PC-9 (cell line): ENCODE results near the gene ETS2. TPM values are rescaled to one million over a fixed set of nuclear protein-coding genes. Genes with fewer than 3 reads are reported as not detected.

ENCODE experiments used
- BruUV-seq: library from RNA; stranded (reverse); fragments of 400-500 nt; replicated peaks from 2 replicates; lab custom pipeline; 2021; lab: Mats Ljungman, UMichigan
- CTCF ChIA-PET: fragments of 300-600 bp; sonication (Branson Sonifier 250); formaldehyde crosslinking; loops from one replicate; lab custom pipeline; 2022; ENCODE audit warnings: antibody characterized with exemption; lab: Charles Lee
- POLR2A ChIA-PET: fragments of 300-600 bp; sonication (Branson Sonifier 250); formaldehyde crosslinking; loops from one replicate; lab custom pipeline; 2022; ENCODE audit warnings: antibody characterized with exemption; ENCODE audit not compliant: unreplicated experiment; lab: Charles Lee
- DNase-seq, 2 experiments: peaks; one replicate each; pipeline versions ENCODE4 v3.0.0 to v3.0.0-alpha.2; 2015 to 2022; ENCODE audit warnings: mixed read lengths in 1 of 2
- H2AFZ ChIP-seq: fragments of 200-600 bp; sonication (generic); 2 replicates; pipeline ENCODE4 v1.8.1; 2017; ENCODE audit warnings: antibody characterized with exemption
- H3F3A ChIP-seq: fragments of 200-600 bp; sonication (generic); 2 replicates; pipeline ENCODE4 v1.8.1; 2017; ENCODE audit warnings: antibody characterized with exemption, mild to moderate bottlenecking, low read depth; ENCODE audit not compliant: insufficient read depth
- H3K27ac ChIP-seq: fragments of 200-600 bp; sonication (generic); 2 replicates; pipeline ENCODE4 v1.6.1; 2016; ENCODE audit warnings: mixed run types
- H3K27me3 ChIP-seq: fragments of 200-600 bp; sonication (generic); 2 replicates; pipeline ENCODE4 v1.6.1; 2016; ENCODE audit warnings: low read depth, mixed run types; ENCODE audit not compliant: insufficient read depth
- H3K36me3 ChIP-seq: fragments of 200-600 bp; sonication (generic); 2 replicates; pipeline ENCODE4 v1.6.1; 2016; ENCODE audit warnings: low read depth, mixed run types
- H3K4me1 ChIP-seq: fragments of 200-600 bp; sonication (generic); replicated peaks from 2 replicates; pipeline ENCODE4 v1.6.1; 2016; ENCODE audit warnings: mixed run types; ENCODE audit not compliant: insufficient read depth
- H3K4me2 ChIP-seq: fragments of 200-600 bp; sonication (generic); 2 replicates; pipeline ENCODE4 v1.6.1; 2017; ENCODE audit warnings: mixed run types
- H3K4me3 ChIP-seq: fragments of 200-600 bp; sonication (generic); 2 replicates; pipeline ENCODE4 v1.6.1; 2016; ENCODE audit warnings: mixed run types
- H3K79me2 ChIP-seq: fragments of 200-600 bp; sonication (generic); 2 replicates; pipeline ENCODE4 v1.6.1; 2017; ENCODE audit warnings: low read depth, mixed run types
- H3K9me2 ChIP-seq: fragments of 200-600 bp; sonication (generic); 2 replicates; pipeline ENCODE4 v1.8.1; 2017; ENCODE audit warnings: mild to moderate bottlenecking; ENCODE audit not compliant: insufficient read depth
- H3K9me3 ChIP-seq: fragments of 200-600 bp; sonication (generic); 2 replicates; pipeline ENCODE4 v1.8.1; 2016; ENCODE audit warnings: low read depth; ENCODE audit not compliant: insufficient read depth
- H4K20me1 ChIP-seq: fragments of 200-600 bp; sonication (generic); 2 replicates; pipeline ENCODE4 v1.8.1; 2017; ENCODE audit not compliant: insufficient read depth
- CTCF ChIP-seq: fragments of 200-600 bp; sonication (generic); conservative IDR thresholded peaks from 2 replicates; pipeline ENCODE4 v1.6.1; 2017; ENCODE audit warnings: mixed run types, antibody characterized with exemption, mild to moderate bottlenecking, moderate library complexity
- EZH2 ChIP-seq: fragments of 200-600 bp; sonication (generic); IDR thresholded peaks from 2 replicates; pipeline ENCODE4 v1.8.0; 2017; ENCODE audit warnings: antibody characterized with exemption, low read depth
- intact Hi-C: fragments of 100-400 bp; cut with micrococcal nuclease; formaldehyde crosslinking; loops from one replicate; pipeline ENCODE4 v1.10.0; 2022; ENCODE audit not compliant: unreplicated experiment
- total RNA-seq: library from RNA; stranded (reverse); gene quantifications from 2 replicates; pipeline ENCODE4 v1.2.3, GENCODE V29; 2021

ETS2 gene
- total RNA-seq, 1 experiment from 2014 or later: 20.4 TPM

DNA sequence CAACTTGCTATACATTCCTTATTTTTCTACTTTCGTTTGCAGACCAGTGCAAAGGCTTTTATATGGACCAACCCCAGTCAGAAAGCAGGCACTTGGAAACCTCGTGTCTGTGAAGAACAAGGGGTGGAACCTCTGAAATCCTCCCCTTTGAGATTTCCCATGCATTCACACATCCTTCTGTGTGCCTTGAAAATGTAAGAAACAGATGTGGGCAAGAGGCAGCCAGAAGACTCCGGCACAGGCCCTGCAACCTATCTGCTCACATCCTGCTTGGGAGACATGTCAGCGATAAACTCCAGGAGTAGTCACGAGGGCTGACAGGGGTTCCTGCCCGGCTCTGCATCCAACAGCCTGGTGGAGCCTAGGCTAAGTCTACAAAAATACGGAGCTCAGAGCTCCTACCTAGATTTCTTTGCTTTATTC, 42.5 kb downstream of the ETS2 start:
- no peaks in the 10 kb centered on the region for H3K36me3 ChIP-seq
- no peak overlapping the region for H3K27ac ChIP-seq
- peaks cover 4% of the 10 kb centered on the region for H3K4me1 ChIP-seq
- no TSS peak for BruUV-seq
- no peak overlapping the region for H3K4me3 ChIP-seq
- intact Hi-C loops: no loop called here
- no peak for TF ChIP-seq EZH2
- DNase-seq: no peak
- CTCF ChIA-PET: no interaction called here
- no peaks in the 10 kb centered on the region for H3K9me2 ChIP-seq
- no peak overlapping the region for H3K4me2 ChIP-seq
- no peaks in the 10 kb centered on the region for H3K9me3 ChIP-seq
- no peaks in the 10 kb centered on the region for H3K27me3 ChIP-seq
- no peaks in the 10 kb centered on the region for H4K20me1 ChIP-seq
- H3K79me2 ChIP-seq: no peaks in the 10 kb centered on the region
- POLR2A ChIA-PET: no interaction called here
- no peaks in the 10 kb centered on the region for H3F3A ChIP-seq
- no peak overlapping the region for H2AFZ ChIP-seq

DNA sequence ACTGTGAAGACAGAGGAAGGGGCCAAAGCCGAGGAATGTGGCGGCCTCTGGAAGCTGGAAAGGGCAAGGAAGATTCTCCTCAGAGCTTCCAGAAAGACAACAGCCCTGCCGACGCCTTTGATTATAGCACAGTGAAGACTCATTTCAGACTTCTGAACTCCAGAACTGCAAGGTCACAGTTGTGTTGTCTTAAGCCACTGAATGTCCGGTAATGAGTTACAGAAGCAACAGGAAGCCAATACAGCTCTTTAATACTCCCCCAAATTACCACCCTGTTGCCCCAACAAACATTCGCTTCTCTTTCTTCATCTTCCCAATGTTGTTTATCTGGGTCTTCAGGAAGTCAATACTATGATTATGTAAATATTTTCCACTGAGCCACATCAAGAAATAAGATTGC, 44.0 kb downstream of the ETS2 start:
- Histone ChIP-seq H3K4me2 (no peak overlapping the region), H4K20me1 (no peaks in the 10 kb centered on the region), H3K27ac (no peak overlapping the region), H3F3A (peaks cover 13% of the 10 kb centered on the region; the same call in 1 of the 2 replicates), H3K4me1 (peaks cover 13% of the 10 kb centered on the region), H2AFZ (no peak overlapping the region), H3K36me3 (no peaks in the 10 kb centered on the region), H3K9me2 (no peaks in the 10 kb centered on the region), H3K79me2 (no peaks in the 10 kb centered on the region), H3K9me3 (no peaks in the 10 kb centered on the region), H3K4me3 (no peak overlapping the region), H3K27me3 (no peaks in the 10 kb centered on the region)
- no peak for DNase-seq
- ChIA-PET CTCF (no interaction called here), POLR2A (no interaction called here)
- BruUV-seq: no TSS peak
- TF ChIP-seq EZH2: no peak
- intact Hi-C loops: loop anchor here (5.0 kb wide), 1 partner anchor 42 kb away; the partner anchor contains the start of gene ETS2

- DNase-seq: no peak
Observed at GRCh38 chr21:38850277-38850951, 44.7 kb downstream of the ETS2 start.

More at GRCh38 chr21:38850277-38850951, 44.7 kb downstream of the ETS2 start:
- Histone ChIP-seq H4K20me1 (no peaks in the 10 kb centered on the region), H3K4me2 (no peak overlapping the region), H3K9me3 (no peaks in the 10 kb centered on the region), H3K9me2 (no peaks in the 10 kb centered on the region), H3K27me3 (no peaks in the 10 kb centered on the region), H3K79me2 (no peaks in the 10 kb centered on the region), H3K4me3 (no peak overlapping the region), H3K36me3 (no peaks in the 10 kb centered on the region), H3K4me1 (peaks cover 13% of the 10 kb centered on the region), H3F3A (peaks cover 13% of the 10 kb centered on the region; the same call in 1 of the 2 replicates), H2AFZ (no peak overlapping the region), H3K27ac (no peak overlapping the region)
- ChIA-PET CTCF (no interaction called here), POLR2A (no interaction called here)
- BruUV-seq: no TSS peak
- intact Hi-C loops: loop anchor here (5.0 kb wide), 1 partner anchor 43 kb away; the partner anchor contains the start of gene ETS2
- TF ChIP-seq CTCF (no peak), EZH2 (no peak)
